ENCODE measurements around the gene TTC39C.

The TTC39C gene

DNA sequence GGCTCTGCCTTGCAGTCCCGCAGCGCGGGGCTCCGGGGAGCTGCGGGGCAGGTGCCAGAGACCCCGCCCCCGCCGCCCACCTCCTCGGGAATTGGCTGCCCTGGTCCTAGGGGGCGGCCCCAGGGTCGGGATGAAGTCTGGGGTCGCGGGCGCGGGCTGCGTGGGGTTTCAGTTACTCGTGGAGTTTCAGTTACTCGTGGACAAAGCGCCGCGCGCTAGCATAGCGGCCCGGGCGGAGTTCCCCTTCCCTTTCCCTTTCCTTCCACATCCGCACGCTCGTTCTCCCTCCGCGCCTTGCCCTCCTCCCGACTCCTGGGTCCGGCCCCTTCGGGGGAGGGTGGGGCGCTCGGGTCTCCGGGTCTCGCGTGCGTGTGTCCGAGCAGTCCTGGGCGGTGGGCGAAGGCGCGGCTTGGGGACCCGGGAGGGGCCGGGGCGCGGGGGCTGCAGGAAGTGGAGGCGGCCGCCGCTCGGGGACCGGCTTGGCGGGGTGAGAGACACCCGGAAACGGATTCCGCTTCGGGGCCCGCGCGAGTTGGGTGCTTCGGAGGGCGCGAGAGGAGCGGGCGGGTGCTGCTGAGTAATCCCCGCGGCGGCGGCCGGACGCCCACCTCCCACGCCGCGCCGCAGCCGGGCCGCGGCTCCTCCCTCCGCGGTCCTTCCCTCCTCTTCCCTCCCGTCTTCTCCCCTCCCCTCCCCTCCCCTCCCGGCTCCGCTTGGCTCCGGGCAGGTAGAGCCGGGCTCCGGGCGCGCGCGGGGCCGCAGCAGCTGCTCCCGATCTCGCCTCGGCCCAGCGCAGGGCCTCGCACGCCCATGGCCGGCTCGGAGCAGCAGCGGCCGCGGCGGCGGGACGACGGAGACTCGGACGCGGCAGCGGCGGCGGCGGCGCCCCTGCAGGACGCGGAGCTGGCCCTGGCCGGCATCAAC lies at the start of gene TTC39C:
Gene TTC39C (plus strand): TSS at position 693 of the 924 bp plus-strand sequence. CDS start 118 bp downstream, at position 811.
- ATAC-seq, result peak; percentile 69 to 72

GRCh38 chr18:23966909-23967308 lies 47.6 kb upstream of the TTC39C start:
- ATAC-seq, result no peak

- peak; percentile 26 to 29 for ATAC-seq
Observed at GRCh38 chr18:23967321-23968089, 47.0 kb upstream of the TTC39C start.

DNA sequence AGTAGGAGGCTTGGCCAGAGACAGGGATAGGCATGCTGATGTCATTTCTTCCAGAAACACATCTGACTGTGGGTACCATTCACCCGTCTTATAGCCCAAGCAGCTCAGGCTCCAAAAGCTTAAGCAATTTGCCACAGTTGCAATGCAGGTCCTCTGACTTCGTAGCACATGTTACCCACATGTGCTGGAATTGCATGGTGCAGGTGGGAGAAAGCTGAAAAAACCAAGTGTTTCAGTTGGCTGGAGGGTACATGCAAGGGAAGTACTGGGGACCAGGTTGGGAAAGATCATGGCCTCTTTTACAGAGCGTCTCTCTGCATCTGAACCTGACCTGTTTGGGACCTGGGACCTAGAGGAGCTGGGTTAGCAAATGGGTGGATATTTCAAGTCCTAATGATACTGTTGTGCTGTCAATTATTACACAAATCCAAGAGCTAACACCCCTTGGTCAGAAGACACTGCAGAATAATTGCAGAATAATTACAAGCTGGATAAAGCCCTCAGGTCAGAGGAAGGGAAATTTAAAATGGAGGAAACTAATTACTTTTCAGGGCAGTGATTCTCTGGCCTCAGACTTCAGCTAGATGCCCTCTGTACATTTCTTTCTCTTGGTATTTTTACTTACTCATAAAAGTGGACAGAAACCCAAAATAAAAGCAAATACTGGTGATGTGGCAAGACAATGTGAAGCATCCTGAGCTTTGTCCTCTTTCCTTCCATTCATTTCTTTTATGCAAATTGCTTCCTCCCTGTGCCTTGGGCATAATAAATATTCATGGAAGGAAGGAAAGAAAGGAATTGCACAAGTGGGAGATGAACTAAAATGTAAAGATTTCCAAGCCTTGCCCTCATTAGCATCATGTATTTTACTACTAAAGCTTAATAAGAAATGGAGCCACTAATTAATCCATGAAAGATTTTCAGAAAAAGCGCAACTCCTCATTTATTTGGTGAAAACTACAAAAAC lies 45.6 kb upstream of the TTC39C start:
- no peak for ATAC-seq

GRCh38 chr18:23969664-23970063 lies 44.9 kb upstream of the TTC39C start:
- ATAC-seq, result no peak

DNA sequence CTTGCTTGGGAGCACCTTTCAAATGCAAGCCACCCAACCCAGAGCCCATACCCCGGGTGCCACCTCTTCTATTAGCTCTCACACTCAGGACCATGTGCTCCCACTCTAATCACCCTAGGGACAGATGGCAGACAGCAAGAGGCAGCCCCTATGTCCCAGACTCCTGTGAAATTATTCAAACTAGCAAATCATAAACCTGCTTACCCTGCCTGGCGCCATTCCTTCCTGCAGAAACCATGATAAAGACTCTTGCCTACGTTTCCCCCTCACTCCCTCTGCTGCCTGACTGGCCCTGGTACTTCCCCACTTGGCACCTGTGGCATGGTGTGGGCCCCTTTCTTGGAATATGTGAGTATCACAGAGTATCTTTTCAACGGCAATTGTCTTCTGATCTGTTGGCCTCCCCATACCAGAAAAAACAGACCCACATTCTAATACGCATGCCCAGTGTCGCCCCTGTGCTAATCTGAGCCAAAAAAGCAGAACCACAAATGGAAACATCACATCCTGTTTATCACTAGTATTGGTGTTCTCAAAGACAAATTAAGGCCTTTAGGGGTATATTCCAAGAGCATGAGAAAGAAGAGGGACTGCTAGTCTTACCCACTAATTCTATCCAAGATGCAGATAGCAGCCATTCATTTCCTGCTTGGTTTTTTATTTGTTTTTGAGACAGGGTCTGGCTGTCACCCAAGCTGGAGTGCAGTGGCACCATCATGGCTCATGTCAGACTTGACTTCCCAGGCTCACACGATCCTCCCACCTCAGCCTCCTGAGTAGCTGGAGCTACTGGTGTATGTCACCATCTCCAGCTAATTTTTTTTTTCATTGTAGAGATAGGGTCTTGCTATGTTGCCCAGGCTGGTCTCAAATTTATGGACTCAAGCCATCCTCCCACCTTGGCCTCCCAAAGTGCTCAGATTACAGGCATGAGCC lies 44.1 kb upstream of the TTC39C start:
- ATAC-seq, result peak; percentile 33 to 41

DNA sequence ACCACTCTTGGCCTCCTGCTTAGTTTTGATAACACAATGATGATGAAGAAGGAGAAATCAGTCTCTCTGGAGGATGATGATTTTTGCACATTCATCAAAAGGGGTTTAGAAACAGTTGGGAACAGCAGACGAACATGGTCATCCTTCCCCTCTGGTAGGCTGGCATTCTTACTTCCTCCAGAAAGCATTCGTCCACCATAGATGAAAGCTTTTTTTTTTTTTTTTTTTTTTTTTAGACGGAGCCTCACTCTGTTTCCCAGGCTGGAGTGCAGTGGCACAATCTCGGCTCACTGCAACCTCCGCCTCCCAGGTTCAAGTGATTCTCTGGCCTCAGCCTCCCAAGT lies 43.5 kb upstream of the TTC39C start:
- no peak for ATAC-seq

GRCh38 chr18:23971666-23972230 lies 42.8 kb upstream of the TTC39C start:
- no peak for ATAC-seq

DNA sequence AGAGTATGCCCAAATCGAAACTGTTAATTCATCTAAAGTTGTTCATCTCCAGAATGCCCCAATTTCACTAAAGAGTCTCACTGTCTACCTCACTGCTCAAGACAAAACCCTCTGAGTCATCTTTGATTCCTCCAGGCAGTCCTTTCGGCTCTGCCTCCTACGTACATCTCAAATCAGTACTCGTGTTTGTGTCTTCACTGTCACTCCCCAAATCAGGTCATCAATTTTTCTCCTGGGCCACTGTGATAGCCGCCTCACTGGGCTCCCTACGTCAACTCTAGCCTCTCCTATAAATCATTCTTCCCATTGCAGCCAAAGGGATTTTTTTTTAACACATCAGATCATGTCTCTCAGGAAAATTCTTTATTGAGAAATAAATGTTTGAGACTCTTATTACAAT lies 42.1 kb upstream of the TTC39C start:
- ATAC-seq, result peak; percentile 95 to 96

DNA sequence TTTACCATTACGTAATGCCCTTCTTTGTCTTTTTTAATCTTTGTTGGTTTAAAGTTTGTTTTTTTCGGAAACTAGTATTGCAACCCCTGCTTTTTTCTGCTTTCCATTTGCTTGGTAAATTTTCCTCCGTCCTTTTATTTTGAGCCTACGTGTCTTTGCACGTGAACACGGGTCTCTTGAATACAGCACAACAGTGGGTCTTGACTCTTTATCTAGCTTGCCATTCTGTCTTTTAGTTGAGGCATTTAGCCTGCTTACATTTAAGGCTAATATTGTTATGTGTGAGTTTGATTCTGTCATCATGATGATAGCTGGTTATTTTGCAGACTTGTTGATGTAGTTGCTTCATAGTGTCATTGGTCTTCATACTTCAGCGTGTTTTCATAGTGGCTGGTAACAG lies 37.5 kb upstream of the TTC39C start:
- ATAC-seq, result no peak

- ATAC-seq, result peak; percentile 60 to 73
Observed at GRCh38 chr18:23977719-23978483, 36.7 kb upstream of the TTC39C start.

DNA sequence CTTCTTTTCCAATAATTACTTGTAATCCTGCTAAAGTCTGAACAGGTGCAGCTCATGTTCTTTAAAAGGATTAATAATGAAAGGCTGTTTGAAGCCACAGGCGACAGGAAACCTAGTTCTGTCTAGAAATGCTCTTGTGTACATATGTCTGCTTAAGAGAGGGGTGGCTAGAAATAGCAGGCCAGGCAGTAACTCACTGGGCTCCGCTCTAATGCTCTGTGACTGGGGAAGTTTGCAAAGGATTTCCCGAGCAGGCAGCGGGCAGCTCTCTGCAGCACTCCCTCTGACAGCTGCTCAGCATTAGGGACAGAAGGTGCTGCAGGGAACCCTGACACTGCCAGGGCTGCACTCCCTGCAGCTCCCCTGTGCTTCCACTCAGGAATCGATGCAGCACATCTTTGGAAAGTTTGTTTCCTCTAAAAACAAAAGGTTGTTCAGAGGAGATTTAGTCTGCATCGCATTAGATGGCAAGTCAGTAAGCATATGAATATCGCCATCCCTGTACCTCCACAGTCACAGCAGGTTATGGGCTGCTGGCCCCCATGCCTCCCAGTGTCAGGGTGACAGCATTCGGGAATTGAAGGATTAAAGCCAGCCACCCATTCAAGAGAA lies 33.1 kb upstream of the TTC39C start:
- peak; percentile 17 to 36 for ATAC-seq

DNA sequence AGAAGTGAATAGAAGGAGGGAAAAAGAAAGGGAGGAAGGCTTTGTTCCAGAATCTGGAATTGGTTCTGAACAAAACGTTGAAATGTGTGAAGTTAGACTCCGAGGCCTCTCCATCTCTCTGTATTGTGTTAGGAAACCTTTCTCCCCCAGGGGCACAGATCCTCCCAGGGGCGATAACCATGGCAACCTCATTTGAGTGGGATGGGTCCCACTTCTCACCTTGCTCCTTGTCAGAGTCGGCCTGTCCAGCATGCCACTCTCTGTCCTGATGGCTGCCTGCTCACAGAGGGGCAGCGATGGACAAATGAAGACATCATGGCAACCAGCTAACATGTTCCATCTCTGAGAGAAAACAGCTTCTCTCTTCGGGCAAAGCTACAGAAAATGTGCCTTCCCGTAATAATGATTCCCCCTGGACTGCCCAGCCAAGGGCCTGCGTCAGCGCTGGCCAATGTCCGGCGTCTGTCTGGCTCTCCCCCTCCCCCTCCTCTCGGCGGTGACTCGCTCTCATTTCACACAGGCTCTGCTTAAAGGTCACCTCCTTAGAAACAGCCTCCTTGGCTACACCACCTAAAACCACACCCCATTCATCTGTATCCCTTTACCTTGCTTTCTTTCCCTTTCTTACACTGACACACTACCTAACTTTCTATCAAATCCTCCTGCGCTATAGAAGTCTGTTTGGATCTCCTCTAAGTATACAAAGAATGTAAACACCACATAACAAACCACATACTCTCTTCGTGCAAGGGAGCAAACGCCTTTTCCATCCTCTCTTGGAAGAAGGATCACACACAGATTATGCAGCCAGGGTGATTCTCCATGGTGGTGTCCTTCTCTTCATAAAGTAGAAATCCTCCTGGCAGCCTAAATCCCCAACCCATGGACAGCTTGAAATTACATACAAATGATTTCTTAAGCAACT lies 32.1 kb upstream of the TTC39C start:
- ATAC-seq, result no peak

- no peak for ATAC-seq
Observed at GRCh38 chr18:23983112-23983511, 31.4 kb upstream of the TTC39C start.

DNA sequence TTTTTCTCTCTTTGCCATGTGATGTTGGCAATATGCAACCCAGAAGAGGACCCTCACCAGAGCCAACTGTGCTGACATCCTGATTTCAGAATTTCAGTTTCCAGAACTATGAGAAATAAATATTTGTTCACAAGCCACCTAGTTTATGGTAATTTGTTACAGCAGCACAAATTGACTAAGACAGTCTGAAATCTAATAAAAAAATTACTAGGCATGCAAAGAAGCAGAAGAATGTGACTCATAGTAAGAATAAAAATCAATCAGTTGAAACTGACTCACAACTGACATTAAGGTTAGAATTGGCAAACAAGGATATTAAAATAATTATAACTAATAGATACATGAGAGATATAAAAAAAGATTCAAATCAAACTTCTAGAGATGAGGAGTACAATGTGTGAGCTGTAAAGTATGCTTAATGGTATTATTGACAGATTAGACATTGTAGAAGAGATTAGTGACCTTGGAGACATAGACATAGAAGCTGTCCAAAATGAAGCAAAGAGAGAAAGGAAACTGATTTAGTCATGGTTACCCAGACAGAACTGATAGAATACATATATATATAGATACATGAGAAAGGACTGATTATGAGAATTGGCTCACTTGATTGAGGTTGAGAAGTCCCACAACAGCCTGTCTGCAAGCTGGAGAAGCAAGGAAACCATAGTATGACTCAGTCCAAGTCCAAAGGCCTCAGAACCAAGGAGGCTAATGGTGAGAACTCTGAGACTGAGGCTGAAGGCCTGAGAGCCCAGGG lies 27.8 kb upstream of the TTC39C start:
- peak; percentile 81 to 84 for ATAC-seq

- ATAC-seq, result no peak
Observed at GRCh38 chr18:23990474-23991410, 23.8 kb upstream of the TTC39C start.
